GM21360 (cell line): ENCODE results near the gene OR5AN1.
A peak's percentile ranks its signal among the peaks of the same experiment; 100 is the strongest.
"Not testable (repeated sequence)": the region's sequence is repeated elsewhere in the genome, so short reads cannot be mapped to it uniquely, and the experiment has no call there.

Experiments
- ATAC-seq: cut with Tn5 transposase; IDR thresholded peaks from one replicate; pipeline ENCODE4 v1.9.1; 2021; ENCODE audit warnings: mild to moderate bottlenecking, moderate library complexity; ENCODE audit not compliant: unreplicated experiment

The OR5AN1 gene, protein sequence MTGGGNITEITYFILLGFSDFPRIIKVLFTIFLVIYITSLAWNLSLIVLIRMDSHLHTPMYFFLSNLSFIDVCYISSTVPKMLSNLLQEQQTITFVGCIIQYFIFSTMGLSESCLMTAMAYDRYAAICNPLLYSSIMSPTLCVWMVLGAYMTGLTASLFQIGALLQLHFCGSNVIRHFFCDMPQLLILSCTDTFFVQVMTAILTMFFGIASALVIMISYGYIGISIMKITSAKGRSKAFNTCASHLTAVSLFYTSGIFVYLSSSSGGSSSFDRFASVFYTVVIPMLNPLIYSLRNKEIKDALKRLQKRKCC

DNA sequence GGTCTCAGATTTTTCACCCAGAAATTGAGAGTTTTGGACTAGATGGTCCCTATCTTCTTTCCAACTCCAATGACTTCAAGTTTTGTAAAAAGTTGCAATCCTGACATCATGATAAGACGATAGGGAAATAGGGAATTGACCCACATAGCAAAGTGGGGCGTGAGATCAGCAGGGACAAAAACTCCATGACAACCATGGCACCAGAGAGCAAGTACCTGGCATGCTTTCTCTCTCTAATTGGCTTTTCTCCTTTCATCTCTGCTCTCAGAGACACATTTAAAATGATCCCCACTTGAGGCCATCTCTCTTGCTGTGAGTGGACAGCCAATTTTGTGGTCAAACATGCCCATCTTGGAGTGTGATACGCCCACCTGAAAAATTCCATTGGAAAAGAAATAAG, at the start of gene OR5AN1:
Gene OR5AN1 (plus strand): TSS at position 301 of the 400 bp plus-strand sequence. CDS start 5,564 bp downstream, outside the sequence.
- ATAC-seq = no peak

GRCh38 chr11:59335001-59335400, 23.7 kb upstream of the OR5AN1 start:
- no peak for ATAC-seq

GRCh38 chr11:59336176-59336575, 22.5 kb upstream of the OR5AN1 start:
- no peak for ATAC-seq

- no peak for ATAC-seq
Observed at GRCh38 chr11:59336931-59337330, 21.8 kb upstream of the OR5AN1 start.

DNA sequence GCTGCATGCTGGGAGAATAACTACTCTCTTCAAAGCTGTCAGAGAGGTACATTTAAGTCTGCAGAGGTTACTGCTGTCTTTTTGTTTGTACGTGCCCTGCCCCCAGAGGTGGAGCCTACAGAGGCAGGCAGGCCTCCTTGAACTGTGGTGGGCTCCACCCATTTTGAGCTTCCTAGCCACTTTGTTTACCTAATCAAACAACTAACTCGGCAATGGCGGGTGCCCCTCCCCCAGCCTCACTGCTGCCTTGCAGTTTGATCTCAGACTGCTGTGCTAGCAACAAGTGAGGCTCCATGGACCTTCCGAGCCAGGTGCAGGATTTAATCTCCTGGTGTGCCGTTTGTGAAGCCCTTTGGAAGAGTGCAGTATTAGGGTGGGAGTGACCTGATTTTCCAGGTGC, 9.0 kb upstream of the OR5AN1 start:
- not testable (repeated sequence) for ATAC-seq

GRCh38 chr11:59355226-59355625, 3.5 kb upstream of the OR5AN1 start:
- no peak for ATAC-seq

DNA sequence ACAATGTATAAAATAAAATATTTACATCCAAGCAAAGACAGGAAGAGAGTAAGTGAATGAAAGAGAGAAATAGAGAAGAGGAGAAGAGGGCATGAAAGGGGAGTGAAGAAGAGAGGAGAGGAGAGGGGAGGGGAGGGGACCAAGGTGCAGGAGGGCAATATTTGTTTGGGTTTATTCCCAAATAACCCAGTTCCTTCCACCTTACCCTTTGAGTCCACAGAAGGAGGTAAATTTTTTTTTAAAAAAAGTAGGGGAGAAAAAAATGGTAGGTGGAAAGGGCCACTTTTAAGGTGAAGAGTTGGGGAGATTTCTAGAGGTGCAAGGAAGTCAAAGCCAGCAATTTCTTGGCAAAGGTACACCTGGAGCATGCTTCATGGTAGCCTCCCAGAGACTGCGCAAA, 2.1 kb upstream of the OR5AN1 start:
- ATAC-seq = no peak

- ATAC-seq = no peak
Observed at GRCh38 chr11:59358020-59358419, 675 bp upstream of the OR5AN1 start.

DNA sequence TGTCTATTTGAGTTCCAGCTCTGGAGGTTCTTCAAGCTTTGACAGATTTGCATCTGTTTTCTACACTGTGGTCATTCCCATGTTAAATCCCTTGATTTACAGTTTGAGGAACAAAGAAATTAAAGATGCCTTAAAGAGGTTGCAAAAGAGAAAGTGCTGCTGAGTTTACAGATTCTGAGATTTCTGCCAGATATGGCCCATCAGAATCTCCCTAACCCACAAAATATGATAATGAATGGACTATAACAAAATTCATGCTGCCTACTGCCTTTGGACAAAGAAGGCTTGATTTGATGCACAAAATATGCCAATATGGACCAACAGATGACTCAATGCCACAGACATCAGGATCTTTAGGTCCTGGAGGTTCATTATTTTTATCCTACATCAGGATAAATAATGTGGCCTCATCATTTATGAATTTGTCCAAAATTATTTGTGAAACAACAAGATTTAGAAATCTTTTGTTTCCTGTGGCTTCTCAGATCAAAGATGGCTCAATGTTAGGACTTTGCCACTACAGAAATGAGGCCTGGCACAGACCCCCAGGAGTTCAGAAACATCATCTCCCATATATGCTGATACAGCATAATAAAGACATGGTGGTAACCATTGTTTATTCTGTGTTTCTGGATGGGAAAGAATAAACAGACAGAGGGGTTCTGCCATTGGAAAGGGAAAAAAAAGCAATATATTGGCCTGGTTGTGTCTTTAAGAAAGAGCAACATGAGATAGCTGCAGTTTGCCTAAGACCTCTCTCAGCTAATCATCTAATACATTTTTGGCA, 6.7 kb downstream of the OR5AN1 start:
- ATAC-seq = no peak

GRCh38 chr11:59368238-59369022, 9.7 kb downstream of the OR5AN1 start:
- ATAC-seq = no peak

DNA sequence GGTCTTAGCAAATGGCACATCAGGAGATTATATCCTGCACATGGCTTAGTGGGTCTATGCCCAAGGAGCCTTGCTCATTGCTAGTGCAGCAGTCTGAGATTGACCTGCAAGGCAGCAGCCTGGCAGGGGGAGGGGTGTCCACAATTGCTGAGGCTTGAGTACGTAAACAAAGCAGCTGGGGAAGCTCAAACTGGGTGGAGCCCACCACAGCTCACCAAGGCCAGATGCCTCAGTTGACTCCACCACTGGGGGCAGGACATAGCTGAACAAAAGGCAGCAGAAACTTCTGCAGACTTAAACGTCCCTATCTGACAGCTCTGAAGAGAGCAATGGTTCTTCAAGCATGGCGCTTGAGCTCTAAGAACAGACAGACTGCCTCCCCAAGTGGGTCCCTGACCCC, 13.6 kb downstream of the OR5AN1 start:
- ATAC-seq = not testable (repeated sequence)

DNA sequence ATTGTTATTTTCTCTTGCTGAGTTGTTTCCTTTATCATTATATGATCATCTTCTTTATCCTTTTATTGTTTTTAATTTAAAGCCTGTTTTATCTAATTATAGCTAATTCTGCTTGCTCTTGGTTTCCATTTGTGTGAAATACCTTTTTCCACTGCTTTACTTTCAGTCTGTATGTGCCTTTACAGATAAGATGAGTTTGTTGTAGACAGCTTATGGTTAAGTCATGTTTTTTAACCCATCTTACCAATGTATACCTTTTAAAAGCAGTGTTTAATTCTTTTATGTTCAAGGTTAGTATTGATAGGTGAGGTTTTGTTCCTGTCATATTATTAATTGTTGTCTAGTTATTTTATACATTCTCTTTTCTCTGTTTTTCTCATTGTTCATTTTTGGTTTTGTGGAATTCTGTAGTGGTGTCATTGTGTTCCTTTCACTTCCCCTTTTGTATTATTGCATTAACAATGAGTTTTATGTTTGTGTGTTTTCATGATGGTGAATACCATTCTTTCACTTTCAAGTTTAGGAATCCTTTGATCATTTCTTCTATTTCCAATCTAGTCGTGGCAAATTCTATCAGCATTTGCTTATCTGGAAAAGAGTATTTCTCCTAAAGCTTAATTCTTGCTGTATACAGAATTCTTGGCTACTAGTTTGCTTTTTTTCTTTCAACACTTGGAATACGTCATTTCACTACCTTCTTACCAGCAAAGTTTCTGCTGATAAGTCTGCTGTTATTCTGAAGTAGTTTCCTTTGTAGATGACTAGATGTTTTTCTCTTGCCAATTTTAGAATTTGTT, 21.8 kb downstream of the OR5AN1 start:
- peak; percentile 94 for ATAC-seq

GRCh38 chr11:59394186-59394585, 35.5 kb downstream of the OR5AN1 start:
- no peak for ATAC-seq

- ATAC-seq = no peak
Observed at GRCh38 chr11:59400461-59401261, 42.0 kb downstream of the OR5AN1 start.

- no peak for ATAC-seq
Observed at GRCh38 chr11:59401262-59401552, 42.5 kb downstream of the OR5AN1 start.

GRCh38 chr11:59403546-59403945, 44.9 kb downstream of the OR5AN1 start:
- ATAC-seq = no peak

- ATAC-seq = no peak
Observed at GRCh38 chr11:59413646-59414045, 55.0 kb downstream of the OR5AN1 start.

GRCh38 chr11:59415111-59415510, 56.4 kb downstream of the OR5AN1 start:
- no peak for ATAC-seq

- ATAC-seq = no peak
Observed at GRCh38 chr11:59416613-59417012, 57.9 kb downstream of the OR5AN1 start.

DNA sequence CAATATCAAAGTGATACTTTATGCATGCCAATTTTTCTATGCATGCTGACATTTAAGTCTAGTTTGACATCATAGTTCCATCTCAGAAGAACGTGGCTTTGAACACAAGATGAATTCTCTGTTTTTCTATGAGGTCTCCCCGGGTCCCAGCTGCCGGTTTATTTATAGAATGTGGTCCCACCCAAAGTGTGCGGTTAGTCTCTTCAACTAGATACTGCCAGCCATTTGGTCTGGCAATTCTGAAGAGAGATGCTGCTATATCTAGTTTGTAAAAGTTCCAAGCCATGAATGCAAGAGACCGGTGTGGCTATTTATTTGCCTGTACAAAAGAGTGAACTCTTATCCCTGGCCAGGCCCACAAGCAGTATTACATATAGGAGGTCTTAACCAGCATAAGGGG, 58.3 kb downstream of the OR5AN1 start:
- ATAC-seq = no peak
